HepG2 (cell line): Measurements from ENCODE around the gene NAGA. TPM values are rescaled to one million over a fixed set of nuclear protein-coding genes. Genes with fewer than 3 reads are reported as not detected.

Experiments used
- E2F5 ChIP-seq: sonication (generic); formaldehyde crosslinking; conservative IDR thresholded peaks from 2 replicates; pipeline ENCODE4 v1.4.0; 2020; ENCODE audit warnings: missing genetic modification reagents
- ETV5 ChIP-seq: IDR thresholded peaks from 2 replicates; pipeline ENCODE4 v1.6.1; 2018; ENCODE audit warnings: missing biosample characterization, missing genetic modification reagents, inconsistent platforms, borderline replicate concordance
- GLI4 ChIP-seq: sonication (generic); formaldehyde crosslinking; IDR thresholded peaks from 2 replicates; pipeline ENCODE4 v1.5.1; 2020; ENCODE audit warnings: missing genetic modification reagents, mild to moderate bottlenecking, moderate library complexity, borderline replicate concordance
- HMGXB3 ChIP-seq: sonication (generic); formaldehyde crosslinking; IDR thresholded peaks from 2 replicates; pipeline ENCODE4 v1.4.0; 2020; ENCODE audit warnings: missing genetic modification reagents, borderline replicate concordance
- JDP2 ChIP-seq: sonication (generic); formaldehyde crosslinking; IDR thresholded peaks from 2 replicates; pipeline ENCODE4 v1.8.1; 2022; ENCODE audit warnings: missing genetic modification reagents, borderline replicate concordance
- JUND ChIP-seq: sonication (generic); formaldehyde crosslinking; IDR thresholded peaks from 2 replicates; pipeline ENCODE4 v1.8.0; 2022; ENCODE audit warnings: mild to moderate bottlenecking, missing genetic modification reagents
- NFE2L2 ChIP-seq: fragments of 150-350 bp; IDR thresholded peaks from 2 replicates; pipeline ENCODE4 v1.6.1; 2014; ENCODE audit warnings: low read length
- TCF7L2 ChIP-seq: IDR thresholded peaks from 2 replicates; pipeline ENCODE4 v1.6.1; 2011; ENCODE audit warnings: mild to moderate bottlenecking, low read depth, low read length, moderate library complexity
- TOPORS ChIP-seq: sonication (generic); formaldehyde crosslinking; IDR thresholded peaks from 2 replicates; pipeline ENCODE4 v1.8.0; 2023; ENCODE audit warnings: mild to moderate bottlenecking, missing genetic modification reagents
- ZBTB34 ChIP-seq: sonication (generic); formaldehyde crosslinking; IDR thresholded peaks from 2 replicates; pipeline ENCODE4 v1.8.0; 2022; ENCODE audit warnings: mild to moderate bottlenecking, missing genetic modification reagents
- ZMYM2 ChIP-seq: sonication (generic); formaldehyde crosslinking; IDR thresholded peaks from 2 replicates; pipeline ENCODE4 v1.8.0; 2022; ENCODE audit warnings: mild to moderate bottlenecking, missing genetic modification reagents
- ZNF20 ChIP-seq: sonication (generic); formaldehyde crosslinking; IDR thresholded peaks from 2 replicates; pipeline ENCODE4 v1.4.0; 2020; ENCODE audit warnings: mild to moderate bottlenecking, moderate library complexity, missing genetic modification reagents
- ZNF34 ChIP-seq: sonication (generic); formaldehyde crosslinking; IDR thresholded peaks from 2 replicates; pipeline ENCODE4 v1.4.0; 2020; ENCODE audit warnings: mild to moderate bottlenecking, missing genetic modification reagents, borderline replicate concordance
- ZNF580 ChIP-seq: IDR thresholded peaks from 2 replicates; pipeline ENCODE4 v1.6.1; 2016; ENCODE audit warnings: low read depth, borderline replicate concordance
- ZNF619 ChIP-seq: sonication (generic); formaldehyde crosslinking; IDR thresholded peaks from 2 replicates; pipeline ENCODE4 v1.4.0; 2020; ENCODE audit warnings: mild to moderate bottlenecking, missing genetic modification reagents
- polyA plus RNA-seq, 8 experiments: library from polyadenylated mRNA; depleted of rRNA in 3 of 8; stranded (reverse) in 7 of 8; unstranded in 1 of 8; fragments of >200 nt; fragmentation: Illumina TruSeq in 4 of 8; extraction: Trizol in 4 of 8; gene quantifications; 2 replicates each; pipeline versions ENCODE4 v1.2.1 to v1.2.3, GENCODE V29; 2011 to 2016; ENCODE audit warnings: low read depth in 4 of 8, missing spikeins in 1 of 8, mixed read lengths in 1 of 8; ENCODE audit not compliant: insufficient read depth in 1 of 8
- total RNA-seq, 5 experiments: library from RNA; depleted of rRNA; stranded (reverse); fragments of >200 nt; fragmentation: Illumina TruSeq; extraction: Trizol; gene quantifications; 2 replicates each; pipeline ENCODE4 v1.2.3, GENCODE V29; 2016; ENCODE audit warnings: low read depth in 1 of 5
- TF ChIP-seq, protein P1 (sequence below): sonication (generic); formaldehyde crosslinking; IDR thresholded peaks from 2 replicates; pipeline ENCODE4 v1.4.0; 2020; ENCODE audit warnings: missing genetic modification reagents
- TF ChIP-seq, protein P2 (sequence below), 2 experiments: sonication (generic) in 1 of 2; formaldehyde crosslinking in 1 of 2; IDR thresholded peaks; 2 replicates each; pipeline versions ENCODE4 v1.5.1 to v1.6.1; 2011 to 2020; ENCODE audit warnings: borderline replicate concordance in 1 of 2, low read depth in 1 of 2, low read length in 1 of 2, mild to moderate bottlenecking in 1 of 2, missing genetic modification reagents in 1 of 2, moderate library complexity in 1 of 2

Gene NAGA
- total and polyA plus RNA-seq, 2 of the 13 experiments (the other 11 are each of a cell fraction or from before 2014, with no cell fraction given) = 15.1 to 23.4 TPM

- TF ChIP-seq E2F5 (CRISPR knock-in tag) = peak; percentile 37; the same call in 1 of the 2 replicates
- peak; percentile 42; the same call in 1 of the 2 replicates for TF ChIP-seq ETV5
- TF ChIP-seq ZNF20 = no peak
- no peak for TF ChIP-seq JDP2 (CRISPR knock-in tag)
- TF ChIP-seq ZNF34 (CRISPR knock-in tag) = no peak
- TF ChIP-seq NFE2L2 = no peak
- peak; percentile 7; the same call in 1 of the 2 replicates for TF ChIP-seq JUND (CRISPR knock-in tag)
- TF ChIP-seq TCF7L2 = no peak
- no peak for TF ChIP-seq GLI4
- TF ChIP-seq, protein P1, sequence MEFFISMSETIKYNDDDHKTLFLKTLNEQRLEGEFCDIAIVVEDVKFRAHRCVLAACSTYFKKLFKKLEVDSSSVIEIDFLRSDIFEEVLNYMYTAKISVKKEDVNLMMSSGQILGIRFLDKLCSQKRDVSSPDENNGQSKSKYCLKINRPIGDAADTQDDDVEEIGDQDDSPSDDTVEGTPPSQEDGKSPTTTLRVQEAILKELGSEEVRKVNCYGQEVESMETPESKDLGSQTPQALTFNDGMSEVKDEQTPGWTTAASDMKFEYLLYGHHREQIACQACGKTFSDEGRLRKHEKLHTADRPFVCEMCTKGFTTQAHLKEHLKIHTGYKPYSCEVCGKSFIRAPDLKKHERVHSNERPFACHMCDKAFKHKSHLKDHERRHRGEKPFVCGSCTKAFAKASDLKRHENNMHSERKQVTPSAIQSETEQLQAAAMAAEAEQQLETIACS (CRISPR knock-in tag) = peak; percentile 54; the same call in 1 of the 2 replicates
- no peak for TF ChIP-seq ZMYM2 (CRISPR knock-in tag)
- peak; percentile 93 for TF ChIP-seq ZNF619 (CRISPR knock-in tag)
- TF ChIP-seq TOPORS (CRISPR knock-in tag) = peak; percentile 60; the same call in 1 of the 2 replicates
- TF ChIP-seq, protein P2, sequence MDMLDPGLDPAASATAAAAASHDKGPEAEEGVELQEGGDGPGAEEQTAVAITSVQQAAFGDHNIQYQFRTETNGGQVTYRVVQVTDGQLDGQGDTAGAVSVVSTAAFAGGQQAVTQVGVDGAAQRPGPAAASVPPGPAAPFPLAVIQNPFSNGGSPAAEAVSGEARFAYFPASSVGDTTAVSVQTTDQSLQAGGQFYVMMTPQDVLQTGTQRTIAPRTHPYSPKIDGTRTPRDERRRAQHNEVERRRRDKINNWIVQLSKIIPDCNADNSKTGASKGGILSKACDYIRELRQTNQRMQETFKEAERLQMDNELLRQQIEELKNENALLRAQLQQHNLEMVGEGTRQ (IDR thresholded peaks at IDR 0.05; ENCODE audit: low read depth, low read length) = no peak
- TF ChIP-seq, protein P2 (CRISPR knock-in tag; IDR thresholded peaks at IDR 0.05; ENCODE audit: borderline replicate concordance) = peak; percentile 42; the same call in 1 of the 2 replicates
- 0 out of 2 replicates have a peak, but pooled peaks have one; percentile 61 for TF ChIP-seq ZBTB34 (CRISPR knock-in tag)
- TF ChIP-seq HMGXB3 (CRISPR knock-in tag) = peak; percentile 96
- TF ChIP-seq ZNF580 (CRISPR knock-in tag) = peak; percentile 14; the same call in 1 of the 2 replicates
Observed at GRCh38 chr22:42090596-42091454, 20.2 kb upstream of the NAGA start, which contains the start of gene NDUFA6 (continued).
